Suprapubic skin (tissue), 4 donors: ENCODE measurements around the gene CFLAR. TPM values are rescaled to one million over a fixed set of nuclear protein-coding genes. Genes with fewer than 3 reads are reported as not detected.

Experiments used
- DNase-seq, 2 donors: peaks; one replicate each; pipeline ENCODE4 v3.0.0-alpha.2; 2019; ENCODE audit warnings: low spot score in 2 of 2
- H3K27ac ChIP-seq: fragments of 200-600 bp; sonication (generic); one replicate; pipeline ENCODE4 v1.5.1; 2019
- H3K27me3 ChIP-seq: fragments of 200-600 bp; sonication (generic); one replicate; pipeline ENCODE4 v1.5.1; 2019
- H3K36me3 ChIP-seq: fragments of 200-600 bp; sonication (generic); one replicate; pipeline ENCODE4 v1.5.1; 2019
- H3K4me1 ChIP-seq: fragments of 200-600 bp; sonication (generic); one replicate; pipeline ENCODE4 v1.5.1; 2019
- H3K4me3 ChIP-seq: fragments of 200-600 bp; sonication (generic); one replicate; pipeline ENCODE4 v1.5.1; 2019; ENCODE audit warnings: mild to moderate bottlenecking
- H3K9me3 ChIP-seq: fragments of 200-600 bp; sonication (generic); one replicate; pipeline ENCODE4 v1.5.1; 2019
- CTCF ChIP-seq, 2 donors: fragments of 200-600 bp in 1 of 2; fragments of 450-650 bp in 1 of 2; sonication (generic) in 1 of 2; IDR thresholded peaks; one replicate each; pipeline ENCODE4 v1.5.1; 2016 to 2019; ENCODE audit warnings: antibody characterized with exemption in 2 of 2, mild to moderate bottlenecking in 1 of 2, moderate library complexity in 1 of 2
- EP300 ChIP-seq: sonication (generic); formaldehyde crosslinking; IDR thresholded peaks from one replicate; pipeline ENCODE4 v1.6.1; 2017; ENCODE audit warnings: antibody characterized with exemption
- POLR2A ChIP-seq, 2 donors: fragments of 450-650 bp; IDR thresholded peaks; one replicate each; pipeline ENCODE4 v1.6.1; 2017; ENCODE audit warnings: antibody characterized with exemption in 2 of 2, mild to moderate bottlenecking in 2 of 2, moderate library complexity in 2 of 2
- POLR2AphosphoS5 ChIP-seq, 3 donors: sonication (generic); formaldehyde crosslinking; IDR thresholded peaks; one replicate each; pipeline ENCODE4 v1.6.1; 2017; ENCODE audit warnings: antibody characterized with exemption in 3 of 3
- WGBS: methylation state at CpG from one replicate; pipeline ENCODE4 v1.1.5; 2018; 5-methylcytosine and 5-hydroxymethylcytosine counted together
- total RNA-seq, 4 donors: library from RNA; depleted of rRNA; stranded (reverse); fragments of >200 nt; gene quantifications; one replicate each; pipeline ENCODE4 v1.1.0, GENCODE V29; 2016

The CFLAR gene
- total RNA-seq, 4 donors from 2014 or later = 116 to 250 (median 147) TPM

- WGBS = 55% methylated on average over 4 of the region's 4 CpGs
- H3K9me3 ChIP-seq = no peaks in the 10 kb centered on the region
- peaks cover 3% of the 10 kb centered on the region for H3K4me1 ChIP-seq
- no peak for DNase-seq
- TF ChIP-seq EP300 = no peak
- TF ChIP-seq POLR2AphosphoS5 (IDR thresholded peaks at IDR 0.05) = no peak
- TF ChIP-seq POLR2A (IDR thresholded peaks at IDR 0.05) = no peak
- no peak for TF ChIP-seq CTCF (IDR thresholded peaks at IDR 0.05)
- H3K36me3 ChIP-seq = peaks cover 14% of the 10 kb centered on the region
- H3K4me3 ChIP-seq = no peak overlapping the region
- H3K27me3 ChIP-seq = no peaks in the 10 kb centered on the region
- no peak overlapping the region for H3K27ac ChIP-seq
Observed at GRCh38 chr2:201220102-201220570, 104.2 kb downstream of the CFLAR start.

- H3K27ac ChIP-seq = no peak overlapping the region
- no peaks in the 10 kb centered on the region for H3K27me3 ChIP-seq
- no peak for DNase-seq
- TF ChIP-seq CTCF (IDR thresholded peaks at IDR 0.05) = no peak
- no peak for TF ChIP-seq POLR2A (IDR thresholded peaks at IDR 0.05)
- no peak for TF ChIP-seq POLR2AphosphoS5 (IDR thresholded peaks at IDR 0.05)
- TF ChIP-seq EP300 = no peak
- no peaks in the 10 kb centered on the region for H3K9me3 ChIP-seq
- H3K4me1 ChIP-seq = peaks cover 14% of the 10 kb centered on the region
- no peak overlapping the region for H3K4me3 ChIP-seq
- H3K36me3 ChIP-seq = peaks cover 3% of the 10 kb centered on the region
- WGBS = 64% methylated on average over 8 of the region's 8 CpGs
Observed at GRCh38 chr2:201223089-201224073, 107.4 kb downstream of the CFLAR start.

Other genes with a start within 250 kb of the CFLAR start
- 10 to 100 TPM; 17.4 to 75.8 (median 22.5) TPM for gene PPIL3, start 227.1 kb upstream of the CFLAR start, total RNA-seq
- 10 to 100 TPM; 22.0 to 34.7 (median 29.9) TPM for gene NIF3L1, start 226.8 kb upstream of the CFLAR start, total RNA-seq
- gene ORC2, start 152.5 kb upstream of the CFLAR start, total RNA-seq = 10 to 100 TPM; 13.3 to 39.7 (median 17.3) TPM
- gene HYCC2, start 44.5 kb upstream of the CFLAR start, total RNA-seq = 10 to 100 TPM; 11.6 to 26.8 (median 12.7) TPM
- gene NDUFB3, start 44.2 kb upstream of the CFLAR start, total RNA-seq = 10 to 100 TPM; 35.2 to 42.7 (median 37.5) TPM
- gene CASP10, start 67.0 kb downstream of the CFLAR start, total RNA-seq = 10 to 100 TPM in 1 of 4 donors, 1 to 10 TPM in 3; 3.7 to 19.0 (median 7.4) TPM
- gene CASP8, start 144.4 kb downstream of the CFLAR start, total RNA-seq = 10 to 100 TPM; 11.9 to 22.7 (median 17.2) TPM
- gene FLACC1, start 241.2 kb downstream of the CFLAR start, total RNA-seq = 1 to 10 TPM in 1 of 4 donors, under 1 TPM in 1, not detected in 2; 0.80 to 1.0 TPM